Adrenal gland (tissue), 5 donors: ENCODE data around the gene TAAR1.
"Not testable (repeated sequence)": the region's sequence is repeated elsewhere in the genome, so short reads cannot be mapped to it uniquely, and the experiment has no call there.

Experiments
- POLR2A ChIP-seq, 2 donors: fragments of 450-650 bp; IDR thresholded peaks; one replicate each; pipeline ENCODE4 v1.6.1; 2017; ENCODE audit warnings: antibody characterized with exemption in 2 of 2, mild to moderate bottlenecking in 2 of 2, moderate library complexity in 1 of 2
- TF ChIP-seq, protein P1 (sequence below), 6 experiments: fragments of 450-650 bp in 4 of 6; fragments of 200-600 bp in 2 of 6; sonication (generic) in 1 of 6; IDR thresholded peaks; 1 replicate in 5 of 6; 2 replicates in 1 of 6; pipeline versions ENCODE4 v1.5.1 to v1.8.0; 2016 to 2021; ENCODE audit warnings: antibody characterized with exemption in 6 of 6, mild to moderate bottlenecking in 2 of 6, moderate library complexity in 1 of 6
- donor health status: DM: no; HTN: no; CAD: no.

DNA sequence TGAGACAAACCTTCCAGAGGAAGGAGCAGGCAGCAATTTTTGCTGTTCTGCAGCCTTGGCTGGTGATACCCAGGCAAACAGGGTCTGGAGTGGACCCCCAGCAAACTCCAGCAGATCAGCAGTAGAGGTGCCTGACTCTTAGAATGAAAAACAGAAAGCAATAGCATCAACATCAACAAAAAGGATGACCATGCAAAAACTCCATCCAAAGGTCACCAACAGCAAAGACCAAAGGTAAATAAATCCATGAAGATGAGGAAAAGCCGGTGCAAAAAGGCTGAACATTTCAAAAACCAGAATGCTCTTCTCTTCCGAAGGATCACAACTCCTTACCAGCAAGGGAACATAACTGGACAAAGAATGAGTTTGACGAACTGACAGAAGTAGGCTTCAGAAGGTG is 23.1 kb downstream of the TAAR1 start:
- TF ChIP-seq, protein P1, sequence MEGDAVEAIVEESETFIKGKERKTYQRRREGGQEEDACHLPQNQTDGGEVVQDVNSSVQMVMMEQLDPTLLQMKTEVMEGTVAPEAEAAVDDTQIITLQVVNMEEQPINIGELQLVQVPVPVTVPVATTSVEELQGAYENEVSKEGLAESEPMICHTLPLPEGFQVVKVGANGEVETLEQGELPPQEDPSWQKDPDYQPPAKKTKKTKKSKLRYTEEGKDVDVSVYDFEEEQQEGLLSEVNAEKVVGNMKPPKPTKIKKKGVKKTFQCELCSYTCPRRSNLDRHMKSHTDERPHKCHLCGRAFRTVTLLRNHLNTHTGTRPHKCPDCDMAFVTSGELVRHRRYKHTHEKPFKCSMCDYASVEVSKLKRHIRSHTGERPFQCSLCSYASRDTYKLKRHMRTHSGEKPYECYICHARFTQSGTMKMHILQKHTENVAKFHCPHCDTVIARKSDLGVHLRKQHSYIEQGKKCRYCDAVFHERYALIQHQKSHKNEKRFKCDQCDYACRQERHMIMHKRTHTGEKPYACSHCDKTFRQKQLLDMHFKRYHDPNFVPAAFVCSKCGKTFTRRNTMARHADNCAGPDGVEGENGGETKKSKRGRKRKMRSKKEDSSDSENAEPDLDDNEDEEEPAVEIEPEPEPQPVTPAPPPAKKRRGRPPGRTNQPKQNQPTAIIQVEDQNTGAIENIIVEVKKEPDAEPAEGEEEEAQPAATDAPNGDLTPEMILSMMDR (IDR thresholded peaks at IDR 0.05) = not testable (repeated sequence)
- not testable (repeated sequence) for TF ChIP-seq POLR2A (IDR thresholded peaks at IDR 0.05)
